GM21390 (cell line): ENCODE measurements around the gene UBTF.

Experiments
- ATAC-seq: cut with Tn5 transposase; IDR thresholded peaks from one replicate; pipeline ENCODE4 v1.9.1; 2021; ENCODE audit not compliant: unreplicated experiment

Gene UBTF

GRCh38 chr17:44219616-44220212 lies at the start of gene UBTF:
Gene UBTF, minus strand, starts transcription at chr17:44219675. Its CDS starts 1,446 bp downstream, at chr17:44218229.
- no peak for ATAC-seq

- ATAC-seq, result no peak
Measured at GRCh38 chr17:44268709-44269534, 49.4 kb upstream of the UBTF start.

DNA sequence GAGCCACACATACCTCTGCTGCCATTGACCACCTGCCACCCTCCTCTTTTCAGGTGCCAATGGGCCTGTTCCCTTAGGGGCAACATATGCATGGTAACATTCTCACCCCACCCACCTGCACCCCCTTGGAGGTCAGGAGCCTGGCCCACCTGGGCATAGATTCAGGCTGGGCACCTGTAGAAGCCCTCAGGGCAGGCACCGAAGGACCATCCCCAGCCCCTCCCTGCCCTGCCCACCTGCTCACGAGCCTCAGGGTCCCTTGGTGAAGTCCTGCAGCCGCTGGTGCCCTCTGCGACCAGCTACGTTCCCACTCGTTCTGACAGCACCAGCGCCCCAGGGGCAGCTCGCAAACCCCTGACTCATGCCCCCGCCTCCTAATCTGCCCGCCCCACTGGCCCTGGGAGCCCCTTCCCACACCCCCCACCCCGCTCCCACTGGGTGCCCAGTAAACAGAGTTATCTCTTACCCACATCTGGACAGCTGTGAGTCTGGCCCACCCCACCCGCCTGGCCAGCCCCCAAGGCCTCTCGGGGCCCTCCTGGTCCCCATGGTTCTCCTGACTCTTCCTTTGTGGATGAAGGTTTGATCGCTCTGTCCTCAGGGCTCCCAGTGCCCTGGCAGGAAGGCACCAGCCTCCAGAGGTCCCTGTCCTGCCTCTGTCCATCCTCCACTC lies 48.5 kb upstream of the UBTF start, which contains the start of gene SLC4A1:
TSS of gene SLC4A1 (minus strand) at position 318 of the 673 bp plus-strand sequence. CDS start 5,269 bp downstream, outside the sequence.
- no peak for ATAC-seq

DNA sequence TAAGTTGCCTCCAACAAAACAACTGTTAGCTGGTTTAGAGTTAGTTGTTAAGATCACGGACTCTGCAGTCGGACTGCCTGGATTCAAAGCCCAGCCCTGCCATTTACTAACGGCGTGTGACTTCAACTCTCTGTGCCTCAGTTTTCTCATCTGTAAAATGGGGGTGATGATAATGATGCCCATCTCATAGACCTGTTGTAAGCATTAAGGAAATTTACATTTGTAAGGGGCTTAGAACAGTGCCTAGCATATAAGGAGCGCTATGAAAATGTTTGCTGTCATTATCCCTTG lies 47.6 kb upstream of the UBTF start:
- ATAC-seq, result no peak

- ATAC-seq, result no peak
Measured at GRCh38 chr17:44266402-44267164, 47.1 kb upstream of the UBTF start.

- no peak for ATAC-seq
Measured at GRCh38 chr17:44263345-44263902, 43.9 kb upstream of the UBTF start.

DNA sequence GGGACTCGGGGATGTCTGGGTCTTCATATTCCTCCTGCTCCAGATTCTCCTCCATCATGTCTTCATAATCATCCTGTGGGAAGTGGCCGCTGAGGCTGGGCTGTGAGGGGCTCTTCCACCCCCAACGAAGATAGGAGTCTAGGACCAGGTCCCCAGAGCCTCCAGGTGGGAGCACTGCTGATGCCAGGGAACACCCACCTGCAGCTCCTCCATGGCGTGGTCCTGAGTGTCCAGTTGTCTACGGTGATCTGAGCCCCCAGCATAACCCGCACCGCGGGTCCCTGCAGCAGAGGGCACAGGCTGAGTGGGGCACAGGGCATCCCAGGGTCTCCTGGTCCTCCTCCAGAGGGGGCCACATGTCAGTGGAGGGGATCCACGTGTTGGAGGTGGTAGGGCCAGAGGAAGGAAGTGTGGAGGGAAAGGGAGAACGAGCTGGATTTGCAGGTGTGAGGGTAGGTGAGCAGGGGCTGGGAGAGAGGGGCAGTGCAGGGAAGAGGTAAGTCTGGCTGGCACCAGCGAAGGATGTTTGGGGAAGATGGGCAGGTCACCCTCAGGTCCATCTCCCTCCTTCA lies 43.3 kb upstream of the UBTF start:
- no peak for ATAC-seq

GRCh38 chr17:44260296-44260695 lies 40.8 kb upstream of the UBTF start:
- no peak for ATAC-seq

DNA sequence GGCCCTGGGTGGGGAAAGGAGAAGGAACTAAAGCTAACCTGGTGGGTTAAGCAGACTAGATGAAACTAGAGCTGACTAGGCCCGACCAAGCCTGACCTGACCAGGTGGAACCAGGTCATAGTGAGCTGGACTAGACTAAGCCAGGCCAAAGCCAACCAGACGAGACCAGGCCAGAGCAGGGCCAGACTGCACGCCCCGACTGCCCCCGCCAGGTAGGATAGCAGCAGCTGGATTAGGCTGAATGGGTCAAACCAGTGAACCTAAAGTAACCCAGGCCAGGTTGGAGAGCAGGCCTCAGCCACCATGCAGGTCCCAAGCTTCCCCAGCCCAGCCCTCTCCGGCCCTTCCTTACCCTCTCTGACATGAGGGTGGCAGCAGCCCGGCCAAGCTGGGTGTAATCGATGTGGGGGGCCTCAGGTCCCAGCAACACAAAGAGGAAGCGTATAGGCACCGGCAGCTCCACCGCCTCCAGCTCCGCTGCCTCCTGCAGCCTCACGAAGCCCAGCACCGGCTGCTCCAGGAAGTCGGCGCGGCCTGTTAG lies 39.4 kb upstream of the UBTF start:
- no peak for ATAC-seq

DNA sequence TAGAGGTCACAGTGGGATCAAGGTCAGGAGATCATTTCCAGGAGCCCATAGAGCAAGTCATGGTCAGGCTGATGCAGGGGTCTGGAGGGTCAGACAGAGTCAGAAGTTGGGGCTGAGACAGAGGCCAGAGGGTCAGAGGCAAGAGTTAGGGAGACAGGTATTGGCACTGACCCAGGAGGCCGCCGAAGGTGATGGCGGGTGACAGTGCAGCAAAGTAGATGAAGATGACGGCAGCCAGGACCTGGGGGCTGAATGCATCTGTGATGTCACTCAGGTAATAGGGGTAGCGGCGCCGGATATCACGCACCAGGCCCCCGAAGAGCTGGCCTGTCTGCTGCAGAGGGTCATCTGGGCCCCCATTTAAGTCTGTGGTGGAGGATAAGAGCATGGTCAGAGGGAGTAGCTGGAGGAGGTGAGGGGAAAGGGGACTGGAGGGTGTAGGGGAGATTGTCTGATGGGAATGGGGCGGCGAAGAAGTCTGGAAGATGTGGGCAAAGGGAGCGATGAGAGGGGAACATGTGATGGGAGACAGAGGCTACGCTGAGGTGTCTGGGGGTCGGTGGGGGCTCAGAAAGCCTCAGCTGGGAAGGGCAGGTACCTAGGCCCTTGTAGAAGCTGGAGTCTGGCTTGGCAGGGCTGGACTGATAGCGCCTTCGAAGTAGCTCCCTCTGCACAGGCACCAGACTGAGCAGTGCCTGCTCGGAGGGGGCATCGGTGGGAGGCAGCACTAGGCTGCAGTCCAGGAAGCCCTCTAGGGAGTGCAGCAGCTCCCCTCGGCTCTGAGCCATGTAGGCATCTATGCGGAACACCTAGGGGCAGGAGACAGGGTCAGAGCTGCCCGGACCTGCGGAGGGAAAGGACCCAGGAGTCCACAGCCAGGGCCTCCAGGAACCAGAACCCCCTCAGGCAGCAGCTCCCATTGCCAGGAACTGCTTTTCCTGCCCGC lies 38.6 kb upstream of the UBTF start:
- no peak for ATAC-seq

- ATAC-seq, result no peak
Measured at GRCh38 chr17:44256671-44257070, 37.2 kb upstream of the UBTF start.

- no peak for ATAC-seq
Measured at GRCh38 chr17:44255915-44256314, 36.4 kb upstream of the UBTF start.

DNA sequence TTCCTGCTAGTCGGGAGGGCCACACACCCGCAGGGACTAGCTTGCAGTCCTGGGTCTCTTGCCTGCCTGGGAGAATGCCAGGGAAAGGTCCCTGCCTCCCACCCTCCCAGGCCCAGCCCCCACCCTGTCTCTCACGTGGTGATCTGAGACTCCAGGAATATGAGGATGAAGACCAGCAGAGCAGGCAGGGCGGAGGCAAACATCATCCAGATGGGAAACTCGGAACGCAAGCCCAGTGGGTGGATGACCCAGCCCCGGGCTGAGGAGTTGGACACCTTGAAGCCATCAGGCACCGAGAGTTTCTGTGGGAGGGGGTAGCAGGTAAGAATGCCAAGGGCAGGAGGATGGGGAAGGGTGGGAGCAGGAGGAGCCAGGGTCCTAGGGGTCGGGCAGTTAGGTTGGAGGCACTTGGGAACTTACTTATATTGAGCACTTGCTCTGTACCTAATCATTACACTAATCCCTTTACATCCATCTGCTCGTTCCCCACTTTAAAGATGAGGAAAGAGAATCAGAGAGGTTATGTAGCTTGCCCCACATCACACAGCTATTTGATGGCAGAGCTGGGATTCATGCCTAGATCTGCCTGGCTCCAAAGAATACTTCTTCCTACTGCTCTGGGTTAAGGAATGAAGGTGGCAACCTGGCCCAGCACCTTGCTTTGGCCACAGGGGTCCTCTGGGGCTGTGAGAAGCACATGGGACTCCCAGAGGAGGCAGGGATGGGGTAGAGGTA lies 35.1 kb upstream of the UBTF start:
- ATAC-seq, result no peak

DNA sequence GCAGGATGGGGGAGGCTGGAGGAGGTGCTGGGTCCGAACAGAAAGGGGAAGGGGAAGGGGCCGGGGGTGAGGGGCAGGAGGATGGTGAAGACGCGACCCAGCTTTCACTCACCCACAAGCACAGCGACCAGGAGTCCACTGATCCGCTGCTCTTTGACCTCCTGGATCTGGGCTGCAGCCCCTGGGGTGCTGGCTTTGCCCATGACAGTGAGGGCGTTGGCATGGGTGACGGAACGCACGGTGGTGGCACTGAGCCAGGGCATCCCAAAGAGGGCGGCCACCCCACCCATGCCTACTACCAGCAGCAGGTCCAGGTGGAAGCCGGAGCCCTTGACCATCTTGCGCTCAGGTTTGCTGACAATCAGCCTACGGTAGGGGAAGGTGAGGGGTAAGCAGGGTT lies 33.5 kb upstream of the UBTF start:
- ATAC-seq, result no peak

- no peak for ATAC-seq
Measured at GRCh38 chr17:44251062-44251461, 31.6 kb upstream of the UBTF start.

- no peak for ATAC-seq
Measured at GRCh38 chr17:44249501-44250246, 30.2 kb upstream of the UBTF start.

DNA sequence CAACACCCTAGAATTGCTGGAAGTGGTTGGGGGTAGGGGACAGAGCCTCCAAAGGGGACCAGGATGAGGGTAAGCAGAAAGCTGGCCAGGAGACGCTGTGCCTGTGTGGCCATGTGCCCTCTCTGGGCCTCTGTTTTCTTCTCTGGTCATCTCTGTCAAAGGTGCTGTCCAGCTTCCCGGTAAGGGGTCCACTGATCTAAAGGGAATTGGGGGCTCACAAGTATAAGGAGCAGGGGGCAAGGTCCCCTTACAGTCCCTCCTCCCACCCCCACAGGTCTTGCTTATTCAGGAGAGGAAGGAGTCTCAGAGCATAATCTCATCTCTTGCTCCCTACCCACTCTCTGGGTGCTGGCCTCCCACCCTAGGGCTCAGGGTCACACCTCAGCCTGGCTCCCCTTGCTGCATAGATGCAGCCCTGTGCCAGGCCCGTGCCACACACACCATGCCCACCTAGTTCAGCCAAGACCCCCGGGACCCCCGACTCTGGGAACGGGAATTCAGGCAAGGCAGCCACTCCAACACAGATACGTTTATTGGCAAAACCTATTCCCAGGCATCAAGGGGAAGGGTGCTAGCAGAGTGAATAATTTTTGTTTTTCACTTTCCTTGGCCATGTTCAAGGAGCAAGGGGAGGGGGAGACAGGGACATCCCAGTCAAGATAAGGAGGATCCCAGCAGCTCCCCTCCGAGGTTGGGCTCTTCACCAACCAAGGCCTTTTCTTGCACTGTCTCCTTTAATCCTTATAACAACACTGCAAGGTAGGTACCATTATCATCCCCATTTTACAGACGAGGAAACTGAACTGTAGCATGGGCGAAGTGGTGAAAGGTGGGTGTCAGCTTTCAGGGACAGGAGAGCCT lies 28.6 kb upstream of the UBTF start:
- no peak for ATAC-seq
